Fibroblast of skin of left biceps (primary cell): ENCODE results near the gene DACT2.

Experiments
- DNase-seq, 2 experiments: peaks; one replicate each; pipeline ENCODE4 v3.0.0-alpha.2; 2013; ENCODE audit warnings: low read depth in 2 of 2

Gene DACT2

DNA sequence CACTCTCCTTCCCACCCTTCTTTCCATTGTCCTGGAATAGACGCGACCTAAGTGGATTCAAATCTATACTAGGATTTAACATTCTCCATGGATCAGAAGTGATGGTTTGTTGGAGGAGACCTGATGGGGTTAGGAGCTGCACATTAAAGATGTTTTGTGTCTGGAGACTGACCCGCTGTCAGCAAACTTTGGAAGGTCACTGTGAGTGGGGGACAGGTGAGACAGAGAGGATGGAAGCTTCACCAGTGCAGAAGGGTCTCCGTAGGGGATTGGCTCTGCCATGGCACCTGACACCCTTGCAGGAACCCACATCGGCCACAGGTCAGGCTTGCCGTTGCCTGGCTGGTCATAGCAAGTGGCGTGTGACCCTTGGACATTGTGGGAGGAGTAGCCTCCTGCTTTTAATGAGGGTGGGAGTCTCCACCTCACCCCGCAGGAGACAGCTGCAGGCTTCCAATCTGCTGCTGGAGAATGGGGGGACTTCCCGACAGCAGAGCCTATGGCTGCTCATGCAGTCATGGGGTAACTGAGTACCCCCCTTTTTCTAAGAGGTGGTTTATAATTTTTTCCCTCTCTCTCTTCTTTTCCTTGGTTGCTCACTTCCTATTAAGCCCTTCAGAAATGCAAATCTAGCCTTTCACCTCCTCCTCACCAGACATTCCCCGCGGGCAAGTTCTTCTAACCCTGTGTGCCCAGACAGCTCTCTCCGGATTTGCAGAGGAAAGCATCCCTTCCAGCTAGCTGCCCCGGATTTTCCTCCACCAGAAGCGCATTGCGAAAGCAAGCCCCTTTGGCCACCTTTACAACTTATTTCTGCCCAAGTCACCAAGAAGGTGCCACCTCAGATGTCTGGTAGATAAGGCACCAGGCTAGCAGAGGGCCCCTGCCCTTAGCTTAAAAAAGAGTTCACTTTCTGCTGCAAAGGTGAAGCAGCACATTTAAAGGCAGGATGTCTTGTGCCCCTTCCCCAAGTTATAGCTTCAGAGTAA is 53.5 kb downstream of the DACT2 start:
- DNase-seq: no peak

DNA sequence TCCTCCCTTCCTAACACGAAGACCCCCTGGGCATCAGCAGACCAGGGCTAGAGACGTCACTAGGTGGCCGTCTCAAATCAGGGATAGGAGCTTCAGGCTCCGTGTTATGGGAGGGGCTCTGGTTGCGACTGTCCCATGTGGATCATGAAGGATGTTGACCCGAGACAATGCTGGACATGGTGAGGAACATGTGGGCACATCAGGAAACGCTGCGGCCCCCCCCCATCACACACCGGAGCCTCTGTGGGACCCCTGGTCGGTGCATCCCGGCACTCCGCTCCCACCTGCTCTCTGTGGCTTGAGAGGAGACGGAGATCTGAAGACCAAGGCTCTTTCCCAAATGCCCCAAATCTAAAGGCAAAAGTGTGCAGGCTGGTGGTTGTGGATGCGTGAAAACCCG is 54.2 kb downstream of the DACT2 start:
- no peak for DNase-seq

DNA sequence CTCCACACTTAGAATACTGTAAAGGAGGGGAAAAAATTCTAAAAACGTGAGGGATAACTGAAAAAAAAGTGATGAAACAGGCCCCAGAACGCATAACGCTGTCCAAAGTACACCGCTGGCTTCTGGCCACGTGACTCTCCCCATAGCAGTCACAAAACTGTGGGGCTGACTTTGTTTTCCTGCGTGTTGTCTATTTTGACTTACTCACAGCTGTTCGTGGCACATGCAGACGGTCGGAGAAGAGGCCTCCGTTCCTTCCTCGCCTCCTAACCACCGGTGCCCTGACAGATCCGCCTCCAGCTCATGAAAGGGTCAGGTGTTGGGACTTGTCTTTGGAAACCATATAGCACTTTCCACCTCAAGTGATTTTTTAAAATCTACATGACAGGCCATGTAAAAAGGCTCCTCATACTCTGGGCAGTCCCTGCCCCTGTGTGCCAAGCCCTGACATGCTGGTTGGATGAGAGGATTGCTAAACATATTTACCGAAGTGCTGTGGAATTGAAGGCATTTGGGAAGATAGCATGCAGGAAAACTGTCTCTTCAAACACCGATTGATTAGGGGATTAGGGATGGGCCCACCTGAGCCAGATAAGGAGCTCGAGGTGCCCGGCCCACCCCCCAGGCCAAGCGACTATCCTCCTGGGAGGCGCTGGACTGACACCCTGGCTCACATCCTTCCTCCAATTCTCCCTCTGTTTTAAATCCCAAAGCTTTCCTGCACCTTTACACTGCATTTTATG is 54.8 kb downstream of the DACT2 start:
- DNase-seq: no peak

DNA sequence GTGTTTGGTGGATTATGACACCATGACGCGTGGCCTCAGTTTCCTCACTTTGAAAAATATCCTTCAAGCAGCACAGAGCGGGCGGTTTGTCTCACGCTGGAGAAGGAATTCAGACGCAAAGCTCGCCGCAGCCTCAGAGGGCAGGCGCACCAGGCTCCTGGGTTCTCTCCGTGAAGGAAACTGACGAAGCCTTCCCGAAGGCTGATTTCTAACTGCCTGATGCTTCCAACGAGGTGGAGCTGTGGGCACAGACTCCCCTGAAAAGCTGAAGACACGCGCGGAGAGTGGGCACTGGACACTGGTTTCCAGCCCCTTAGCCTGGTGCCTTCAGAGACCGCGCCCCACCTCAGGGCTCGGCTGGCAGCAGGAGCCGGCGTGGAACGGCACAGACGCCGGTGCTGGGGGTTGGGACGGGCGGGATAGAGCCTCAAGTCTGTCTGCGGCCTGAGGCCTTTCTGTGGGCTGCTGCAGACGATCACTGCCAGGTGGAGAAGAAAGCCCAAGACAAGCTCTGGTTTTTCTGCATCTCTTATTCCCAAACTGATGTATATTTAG is 56.1 kb downstream of the DACT2 start:
- no peak for DNase-seq

DNA sequence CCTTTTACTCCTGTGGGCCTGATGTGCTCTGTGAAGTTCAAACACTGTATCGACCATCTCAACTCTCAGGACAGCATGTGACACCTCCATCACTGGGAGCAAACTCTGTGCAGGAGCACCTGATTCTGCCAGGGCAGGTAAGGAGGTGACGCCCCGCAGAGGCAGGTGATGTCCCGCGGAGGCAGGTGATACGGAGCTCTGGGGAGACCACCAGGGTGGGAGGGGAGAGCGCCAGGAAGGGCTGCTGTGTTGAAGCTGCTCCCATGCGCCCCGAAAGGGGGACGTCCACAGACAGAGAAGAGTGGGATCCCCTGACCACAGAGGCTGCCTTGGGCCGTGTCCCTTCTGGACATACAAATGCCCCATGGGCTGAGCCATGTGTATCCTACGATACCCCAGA is 58.3 kb downstream of the DACT2 start:
- DNase-seq: no peak

DNA sequence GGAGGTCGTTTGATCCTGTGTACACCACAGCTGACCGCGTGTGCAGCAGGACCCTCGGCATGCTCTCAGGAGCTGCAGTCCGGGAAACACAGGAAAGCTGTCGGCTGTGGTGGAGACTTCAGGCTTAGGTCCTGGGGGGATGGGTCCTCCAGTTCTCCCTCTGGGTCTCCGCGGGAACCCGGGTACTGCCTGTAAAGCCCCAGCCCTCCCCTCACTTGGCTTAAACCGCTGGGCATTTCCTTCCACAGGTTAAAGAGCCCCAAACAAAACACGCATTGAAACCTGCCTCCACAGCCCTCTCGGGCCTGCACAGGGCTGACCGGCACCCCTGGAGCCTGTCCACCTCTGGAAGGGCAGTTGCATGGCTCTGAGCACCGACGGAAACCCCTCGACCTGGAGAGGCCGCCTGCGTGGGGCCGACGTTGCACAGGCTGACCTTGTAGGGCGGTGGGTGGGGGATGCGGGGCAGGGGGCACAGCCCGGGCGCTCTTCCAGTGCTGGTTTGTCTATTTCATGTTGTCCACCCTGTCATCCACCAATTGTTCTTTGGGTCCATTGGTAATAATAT is 59.1 kb downstream of the DACT2 start:
- DNase-seq: no peak

DNA sequence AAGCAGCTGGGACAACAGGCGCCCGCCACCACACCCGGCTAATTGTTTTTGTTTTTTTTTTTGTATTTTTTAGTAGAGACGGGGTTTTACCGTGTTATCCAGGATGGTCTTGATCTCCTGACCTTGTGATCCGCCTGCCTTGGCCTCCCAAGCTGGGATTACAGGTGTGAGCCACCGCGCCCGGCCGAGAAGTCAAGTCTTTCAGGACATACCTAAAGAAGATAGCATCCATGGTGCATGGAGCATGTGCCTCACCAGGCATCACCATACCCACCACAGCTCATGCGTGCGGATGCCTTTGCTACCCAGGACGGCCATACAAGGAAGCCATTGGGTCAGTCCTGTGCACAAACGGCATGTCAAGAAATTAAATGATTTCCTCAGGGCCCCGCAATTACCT is 60.8 kb downstream of the DACT2 start:
- DNase-seq: no peak

DNA sequence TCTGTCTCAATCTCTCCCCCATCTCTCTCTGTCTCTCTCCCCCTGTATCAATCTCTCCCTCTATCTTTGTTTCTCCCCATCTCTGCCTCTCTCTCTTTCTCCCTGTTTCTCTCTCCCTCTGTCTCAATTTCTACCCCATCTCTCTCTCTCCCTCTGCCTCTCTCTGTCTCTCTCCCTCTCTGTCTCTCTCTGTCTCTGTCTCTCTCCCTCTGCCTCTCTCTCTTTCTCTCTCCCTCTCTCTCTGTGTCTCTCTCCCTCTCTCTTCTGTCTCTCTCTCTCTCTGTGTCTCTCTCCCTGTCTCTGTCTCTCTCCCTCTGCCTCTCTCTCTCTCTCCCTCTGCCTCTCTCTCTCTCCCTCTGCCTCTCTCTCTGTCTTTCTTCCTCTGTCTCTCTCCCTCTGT is 62.6 kb downstream of the DACT2 start:
- no peak for DNase-seq
